Measurements from ENCODE around the gene BIN2.
"Not testable (repeated sequence)": the region's sequence is repeated elsewhere in the genome, so short reads cannot be mapped to it uniquely, and the experiment has no call there.

BIN2 gene

GRCh38 chr12:51265024-51265423, 59.0 kb downstream of the BIN2 start:
- no peak for DNase-seq (ENCODE audit: low read depth, low spot score)
- no peak for TF ChIP-seq CTCF (IDR thresholded peaks at IDR 0.05; ENCODE audit: insufficient read depth, low read length, missing control alignments)
- POLR2A ChIA-PET = no interaction called here
- no peak overlapping the region for H3K4me3 ChIP-seq (ENCODE audit: low read depth, low read length)
- CTCF ChIA-PET = no interaction called here

GRCh38 chr12:51264297-51264696, 59.7 kb downstream of the BIN2 start:
- no peak overlapping the region for H3K4me3 ChIP-seq (ENCODE audit: low read depth, low read length)
- TF ChIP-seq CTCF (IDR thresholded peaks at IDR 0.05; ENCODE audit: insufficient read depth, low read length, missing control alignments) = no peak
- CTCF ChIA-PET = interaction anchor here (3.3 kb wide), 1 partner anchor 78 kb away, joined by 22 read pairs; no protein-coding TSS in a partner anchor
- POLR2A ChIA-PET = no interaction called here
- no peak for DNase-seq (ENCODE audit: low read depth, low spot score)

- ChIA-PET POLR2A (interaction anchor here (0.8 kb wide), 1 partner anchor 8 kb away, joined by 4 read pairs; no protein-coding TSS in a partner anchor), CTCF (interaction anchor here (3.3 kb wide), 1 partner anchor 78 kb away, joined by 22 read pairs; no protein-coding TSS in a partner anchor)
- no peak for TF ChIP-seq CTCF (IDR thresholded peaks at IDR 0.05; ENCODE audit: insufficient read depth, low read length, missing control alignments)
- no peak for DNase-seq (ENCODE audit: low read depth, low spot score)
- H3K4me3 ChIP-seq (ENCODE audit: low read depth, low read length) = no peak overlapping the region
Observed at GRCh38 chr12:51263341-51263740, 60.6 kb downstream of the BIN2 start.

DNA sequence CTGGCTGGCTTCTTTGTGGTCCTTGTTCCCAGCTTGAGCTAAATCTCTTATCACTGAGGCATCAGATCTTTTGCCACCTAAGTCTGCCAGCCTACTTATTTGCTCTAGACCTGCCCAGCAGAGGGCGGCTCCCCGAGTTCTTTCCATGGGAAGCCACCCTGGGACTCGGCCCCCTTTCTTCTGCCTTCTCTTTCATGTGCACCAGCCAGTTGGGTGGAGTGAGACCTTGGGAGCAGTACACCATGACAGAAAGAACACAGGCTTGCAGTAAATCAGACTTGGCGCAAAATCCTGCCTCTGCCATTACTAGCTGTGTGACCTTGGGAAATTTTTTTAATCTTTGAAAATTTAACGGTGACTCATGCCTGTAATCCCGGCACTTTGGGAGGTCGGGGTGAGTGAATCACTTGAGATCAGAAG, 61.2 kb downstream of the BIN2 start:
- no peak for TF ChIP-seq CTCF (IDR thresholded peaks at IDR 0.05; ENCODE audit: insufficient read depth, low read length, missing control alignments)
- POLR2A ChIA-PET = interaction anchor here (0.8 to 1.2 kb wide), 2 partner anchors 8 to 179 kb away, joined by 4 read pairs; partner anchors contain the start of gene CSRNP2
- DNase-seq (ENCODE audit: low read depth, low spot score) = no peak
- H3K4me3 ChIP-seq (ENCODE audit: low read depth, low read length) = no peak overlapping the region
- CTCF ChIA-PET = interaction anchor here (3.3 kb wide), 1 partner anchor 79 kb away, joined by 22 read pairs; no protein-coding TSS in a partner anchor

DNA sequence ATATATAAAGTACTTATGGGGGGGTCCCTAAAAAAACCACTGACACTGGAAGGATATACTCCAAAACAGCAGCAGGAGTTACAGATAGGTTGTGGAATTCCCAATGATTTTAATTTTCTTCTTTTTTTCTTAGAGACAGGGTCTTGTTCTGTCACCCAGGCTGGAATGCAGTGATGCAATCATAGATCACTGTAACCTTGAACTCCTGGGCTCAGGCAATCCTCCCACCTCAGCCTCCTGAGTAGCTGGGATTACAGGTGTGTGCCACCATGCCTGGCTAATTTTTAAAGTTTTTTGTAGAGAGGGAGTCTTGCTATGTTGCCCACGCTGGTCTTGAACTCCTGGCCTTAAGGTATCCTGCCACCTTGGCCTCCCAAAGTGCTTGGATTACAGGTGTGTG, 64.4 kb downstream of the BIN2 start:
- DNase-seq (ENCODE audit: low read depth, low spot score); POLR2A ChIA-PET; H3K4me3 ChIP-seq (ENCODE audit: low read depth, low read length): not testable (repeated sequence)
- CTCF ChIA-PET = interaction anchor here (0.8 to 1.5 kb wide), 2 partner anchors 8 to 81 kb away, joined by 3 to 4 read pairs; no protein-coding TSS in a partner anchor

- no peak for DNase-seq (ENCODE audit: low read depth, low spot score)
- ChIA-PET POLR2A (no interaction called here), CTCF (interaction anchor here (0.8 to 1.9 kb wide), 2 partner anchors 9 to 15 kb away, joined by 3 to 6 read pairs; partner anchors contain the start of gene SMAGP)
- no peak for TF ChIP-seq CTCF (IDR thresholded peaks at IDR 0.05; ENCODE audit: insufficient read depth, low read length, missing control alignments)
- H3K4me3 ChIP-seq (ENCODE audit: low read depth, low read length) = no peak overlapping the region
Observed at GRCh38 chr12:51254536-51254935, 69.4 kb downstream of the BIN2 start.

- no peak for DNase-seq (ENCODE audit: low read depth, low spot score)
- no peak overlapping the region for H3K4me3 ChIP-seq (ENCODE audit: low read depth, low read length)
- CTCF ChIA-PET = interaction anchor here (0.8 to 2.2 kb wide), 9 partner anchors 9 to 428 kb away, joined by 3 to 12 read pairs (median 3); no protein-coding TSS in a partner anchor
- POLR2A ChIA-PET = interaction anchor here (1.1 kb wide), 1 partner anchor 15 kb away, joined by 5 read pairs; the partner anchor contains the start of gene DAZAP2
- TF ChIP-seq CTCF (IDR thresholded peaks at IDR 0.05; ENCODE audit: insufficient read depth, low read length, missing control alignments) = no peak
Observed at GRCh38 chr12:51253276-51253675, 70.7 kb downstream of the BIN2 start.

Measured in AG04449 (cell line).